ENCODE measurements around the gene FRMD7. TPM values are rescaled to one million over a fixed set of nuclear protein-coding genes. Genes with fewer than 3 reads are reported as not detected.
"Not testable (repeated sequence)": the region's sequence is repeated elsewhere in the genome, so short reads cannot be mapped to it uniquely, and the experiment has no call there.

The FRMD7 gene
- polyA plus RNA-seq, 3 donors from 2014 or later: not detected

DNA sequence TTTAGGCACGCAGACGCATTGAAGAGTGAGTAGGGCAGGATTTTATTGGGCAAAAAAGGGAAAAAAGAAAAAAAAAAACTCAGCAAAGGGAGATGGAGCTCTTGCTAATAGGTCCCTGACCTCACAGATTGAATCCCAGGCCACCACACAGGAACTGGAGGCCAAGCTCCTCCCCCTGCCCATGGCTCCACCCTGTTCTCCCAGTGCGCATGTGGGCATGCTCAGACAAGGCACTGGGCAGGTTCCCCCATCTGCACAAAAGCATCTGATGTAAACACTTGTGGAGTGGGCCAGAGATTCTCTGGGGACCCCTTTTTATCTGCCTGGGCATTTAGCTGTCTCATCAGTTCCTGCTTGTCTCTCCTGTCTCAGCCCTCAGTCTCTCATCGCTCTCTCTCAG is 9.5 kb downstream of the FRMD7 start:
- no peaks in the 10 kb centered on the region for H3K4me1 Mint-ChIP-seq
- H3K27ac Mint-ChIP-seq: no peak overlapping the region
- no peaks in the 10 kb centered on the region for H3K36me3 Mint-ChIP-seq
- H3K4me3 Mint-ChIP-seq: no peak overlapping the region
- H3K9me3 Mint-ChIP-seq: no peaks in the 10 kb centered on the region
- H3K27me3 Mint-ChIP-seq (ENCODE audit: low read depth in 3 of 3): peaks cover 0 to 2% (median 0%) of the 10 kb centered on the region in 3 donors
- DNase-seq: no peak

- no peak overlapping the region for H3K4me3 Mint-ChIP-seq
- H3K36me3 Mint-ChIP-seq: no peaks in the 10 kb centered on the region
- peaks cover 0 to 5% (median 4%) of the 10 kb centered on the region in 3 donors for H3K27me3 Mint-ChIP-seq (ENCODE audit: low read depth in 3 of 3)
- no peak overlapping the region for H3K27ac Mint-ChIP-seq
- no peak for DNase-seq
- no peaks in the 10 kb centered on the region for H3K9me3 Mint-ChIP-seq
- no peaks in the 10 kb centered on the region for H3K4me1 Mint-ChIP-seq
Observed at GRCh38 chrX:132115792-132116191, 12.0 kb downstream of the FRMD7 start.

GRCh38 chrX:132114607-132115006 is 13.2 kb downstream of the FRMD7 start:
- Mint-ChIP-seq H3K27ac (no peak overlapping the region), H3K4me1 (no peaks in the 10 kb centered on the region), H3K9me3 (no peaks in the 10 kb centered on the region), H3K27me3 (ENCODE audit: low read depth in 3 of 3) (peaks cover 2 to 5% (median 4%) of the 10 kb centered on the region in 3 donors), H3K36me3 (no peaks in the 10 kb centered on the region), H3K4me3 (no peak overlapping the region)
- no peak for DNase-seq

- Mint-ChIP-seq H3K27ac (no peak overlapping the region), H3K9me3 (no peaks in the 10 kb centered on the region), H3K4me1 (no peaks in the 10 kb centered on the region), H3K4me3 (no peak overlapping the region), H3K36me3 (no peaks in the 10 kb centered on the region), H3K27me3 (ENCODE audit: low read depth in 3 of 3) (peaks cover 2 to 5% (median 3%) of the 10 kb centered on the region in 3 donors)
- DNase-seq: no peak
Observed at GRCh38 chrX:132107291-132107690, 20.5 kb downstream of the FRMD7 start.

DNA sequence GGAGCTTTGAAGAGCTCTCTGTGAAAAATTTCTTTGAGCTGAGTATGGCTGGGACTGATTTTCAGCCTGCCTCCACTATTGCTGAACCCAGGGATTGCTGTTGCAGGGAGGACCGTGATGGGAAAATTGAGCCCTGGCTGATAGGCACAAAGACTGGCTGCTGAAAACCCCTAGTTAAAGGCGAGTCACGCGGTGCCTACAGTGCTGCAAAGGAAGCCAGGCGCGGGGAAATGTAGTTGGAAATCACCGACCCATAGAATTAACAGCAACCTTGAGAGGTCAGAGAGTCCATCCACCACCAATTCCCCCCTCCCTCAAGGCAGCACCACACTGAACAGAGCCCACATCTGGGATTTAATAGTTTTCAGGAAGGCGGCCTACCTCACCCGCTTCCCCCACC is 26.0 kb downstream of the FRMD7 start:
- Mint-ChIP-seq H3K27ac (no peak overlapping the region), H3K4me3 (no peak overlapping the region), H3K9me3 (peaks cover 0 to 1% (median 0%) of the 10 kb centered on the region in 6 donors), H3K36me3 (no peaks in the 10 kb centered on the region), H3K27me3 (ENCODE audit: low read depth in 3 of 3) (peaks cover 0 to 4% (median 1%) of the 10 kb centered on the region in 3 donors), H3K4me1 (no peaks in the 10 kb centered on the region)
- DNase-seq: no peak

DNA sequence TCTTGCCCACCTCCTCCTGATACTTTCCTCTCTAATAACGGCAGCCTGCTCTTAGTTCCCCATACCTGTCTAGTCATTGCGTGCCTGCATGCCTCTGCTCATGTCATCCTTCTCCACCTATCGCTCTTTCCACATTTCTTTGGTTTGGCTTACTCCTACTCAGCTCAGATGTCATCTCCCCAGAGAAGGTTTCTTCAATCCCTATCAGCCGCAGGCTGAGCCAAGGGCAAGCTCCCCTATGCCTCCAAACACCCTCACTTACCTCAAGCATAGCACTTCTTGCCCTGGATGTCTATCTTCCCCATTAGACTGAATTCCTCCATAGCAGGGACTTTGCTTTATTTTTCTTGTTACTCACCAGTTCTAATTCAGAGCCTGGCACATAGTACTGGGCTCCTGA is 26.6 kb downstream of the FRMD7 start:
- Mint-ChIP-seq H3K4me3 (no peak overlapping the region), H3K4me1 (no peaks in the 10 kb centered on the region), H3K27me3 (ENCODE audit: low read depth in 3 of 3) (peaks cover 0 to 4% (median 1%) of the 10 kb centered on the region in 3 donors), H3K36me3 (no peaks in the 10 kb centered on the region), H3K27ac (no peak overlapping the region), H3K9me3 (peaks cover 0 to 1% (median 0%) of the 10 kb centered on the region in 6 donors)
- no peak for DNase-seq

- not testable (repeated sequence) for H3K36me3 Mint-ChIP-seq; DNase-seq; H3K27ac Mint-ChIP-seq; H3K4me3 Mint-ChIP-seq; H3K4me1 Mint-ChIP-seq; H3K27me3 Mint-ChIP-seq (ENCODE audit: low read depth in 3 of 3); H3K9me3 Mint-ChIP-seq
Observed at GRCh38 chrX:132098704-132099103, 29.1 kb downstream of the FRMD7 start.

DNA sequence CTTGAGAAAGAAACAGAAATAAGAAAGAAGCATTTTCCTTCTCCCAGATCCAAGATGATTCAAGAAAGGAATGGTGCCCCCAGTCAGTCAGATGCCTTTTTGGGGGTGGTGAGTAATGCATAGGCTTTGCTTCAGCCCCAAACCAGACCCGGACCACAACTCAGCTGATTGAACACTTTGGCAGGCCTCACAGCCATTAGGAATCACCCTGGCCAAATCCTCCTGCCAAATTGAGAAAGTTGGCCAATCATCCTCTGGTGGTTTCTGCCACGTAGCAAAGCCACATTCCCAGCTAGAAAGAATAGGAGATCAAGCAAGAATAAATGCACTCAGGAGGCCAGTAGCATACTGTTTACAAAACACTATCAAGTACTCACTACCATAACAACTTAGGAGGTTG is 33.7 kb downstream of the FRMD7 start:
- H3K9me3 Mint-ChIP-seq: peaks cover 0 to 1% (median 0%) of the 10 kb centered on the region in 6 donors

DNA sequence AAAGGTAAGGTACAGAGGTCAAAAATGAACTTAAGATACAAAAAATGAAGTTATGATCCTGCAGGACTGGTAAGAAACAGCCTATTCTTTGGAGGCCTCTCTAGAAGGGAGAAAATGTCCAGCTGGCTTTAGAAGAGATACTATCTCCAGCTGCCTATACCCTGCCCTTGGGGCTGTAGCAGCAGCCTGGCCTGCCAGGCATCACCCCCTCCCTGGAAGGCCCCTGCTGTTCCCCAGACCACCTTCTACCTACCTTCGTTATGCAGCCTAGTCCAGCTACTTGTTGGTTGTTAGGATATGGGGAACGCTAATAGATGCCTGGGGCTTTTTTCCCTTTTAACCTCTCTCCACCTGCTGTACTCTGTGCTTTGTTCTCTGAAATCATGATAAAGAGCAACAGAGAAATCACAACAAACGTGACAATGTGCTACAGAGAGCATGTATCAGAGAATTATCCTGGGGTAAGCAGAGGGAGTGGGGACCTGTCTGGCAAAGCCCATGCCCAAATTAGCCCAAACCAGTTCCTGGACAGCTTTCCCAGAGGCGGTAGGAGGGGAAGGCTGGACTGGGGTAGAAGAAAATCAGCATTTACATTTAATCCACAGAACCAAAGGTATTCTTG is 34.5 kb downstream of the FRMD7 start:
- Mint-ChIP-seq H3K36me3 (no peaks in the 10 kb centered on the region), H3K4me1 (peaks cover 11 to 14% of the 10 kb centered on the region in 2 donors), H3K27me3 (ENCODE audit: low read depth in 3 of 3) (peaks cover 1 to 10% (median 6%) of the 10 kb centered on the region in 3 donors), H3K27ac (no peak overlapping the region), H3K9me3 (no peaks in the 10 kb centered on the region), H3K4me3 (no peak overlapping the region)
- no peak for DNase-seq

More for the DNA sequence above, 33.7 kb downstream of the FRMD7 start:
- Mint-ChIP-seq H3K27me3 (ENCODE audit: low read depth in 3 of 3) (peaks cover 1 to 10% (median 6%) of the 10 kb centered on the region in 3 donors), H3K27ac (no peak overlapping the region), H3K4me1 (peaks cover 11 to 14% of the 10 kb centered on the region in 2 donors), H3K4me3 (no peak overlapping the region), H3K36me3 (no peaks in the 10 kb centered on the region)
- no peak for DNase-seq

DNA sequence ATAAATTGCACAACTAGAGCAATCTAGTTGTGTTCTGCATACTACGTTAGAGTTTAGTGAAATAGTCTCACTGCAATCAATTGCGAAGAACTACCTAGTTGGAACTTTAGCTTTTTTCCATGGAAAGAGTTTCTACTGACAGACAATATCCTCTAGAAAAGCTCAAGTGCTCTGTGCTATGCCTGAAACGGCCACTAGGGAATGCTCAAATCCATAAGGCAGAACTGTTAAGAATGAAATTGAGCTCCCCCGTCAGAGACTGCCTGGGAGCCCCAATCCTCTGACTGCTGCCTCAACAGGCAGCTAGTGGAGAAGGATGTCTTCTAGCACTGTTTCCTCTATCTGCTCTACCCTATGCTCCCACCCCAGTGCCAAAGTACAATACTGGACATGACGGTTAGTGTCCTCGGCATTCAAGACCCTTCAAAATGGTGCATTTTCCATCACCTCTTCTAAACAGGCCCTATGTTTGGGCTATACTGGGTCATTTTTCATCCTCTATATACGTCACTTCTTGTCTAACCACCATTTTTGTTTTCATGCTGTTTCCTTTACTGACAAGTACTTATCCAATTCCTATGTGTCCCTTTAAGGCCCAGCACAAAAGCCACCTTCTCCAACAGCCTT is 35.3 kb downstream of the FRMD7 start:
- Mint-ChIP-seq H3K9me3 (no peaks in the 10 kb centered on the region), H3K27me3 (ENCODE audit: low read depth in 3 of 3) (peaks cover 1 to 10% (median 9%) of the 10 kb centered on the region in 3 donors), H3K4me1 (peaks cover 11 to 14% of the 10 kb centered on the region in 2 donors), H3K4me3 (no peak overlapping the region), H3K27ac (no peak overlapping the region), H3K36me3 (no peaks in the 10 kb centered on the region)
- DNase-seq: peak; percentile 21 to 36 (median 36)

DNA sequence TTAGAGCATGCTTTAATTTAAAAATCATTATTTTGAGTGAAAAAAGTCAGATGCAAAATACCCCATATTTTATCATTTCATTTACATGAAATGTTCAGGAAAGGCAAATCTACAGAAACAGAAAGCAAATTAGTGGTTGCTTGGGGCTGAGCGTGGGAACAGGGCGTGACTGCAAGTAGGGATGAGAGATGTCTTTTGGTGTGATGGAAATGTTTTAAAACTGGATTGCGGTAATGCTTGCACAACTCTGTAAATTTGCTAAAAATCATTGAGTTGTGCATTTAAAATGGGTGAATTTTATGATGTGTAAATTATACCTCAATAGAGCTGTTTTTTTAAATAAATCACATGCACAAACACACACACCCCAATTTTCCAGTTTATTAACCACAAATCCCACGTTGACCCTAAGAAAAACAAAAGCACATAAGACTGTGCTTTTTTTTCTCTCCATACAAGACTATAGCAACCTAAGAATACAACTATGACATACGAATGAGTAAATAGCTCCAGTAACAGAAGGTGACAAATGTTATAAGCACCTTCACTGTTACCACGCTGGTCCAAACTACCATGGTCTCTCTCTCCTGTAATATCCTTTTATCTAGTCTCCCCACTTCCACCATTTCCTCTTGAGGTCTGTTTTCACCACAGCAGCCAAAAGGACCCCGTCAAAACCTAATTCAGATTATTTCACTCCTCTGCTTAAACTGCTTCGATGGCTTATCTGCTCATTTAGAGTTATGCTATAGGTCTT is 37.2 kb downstream of the FRMD7 start:
- Mint-ChIP-seq H3K27me3 (ENCODE audit: low read depth in 3 of 3) (peaks cover 1 to 10% (median 9%) of the 10 kb centered on the region in 3 donors), H3K27ac (peak overlapping the region in 3 of 6 donors; percentile 31 to 58 (median 49)), H3K4me1 (peaks cover 11 to 14% of the 10 kb centered on the region in 2 donors), H3K4me3 (peak overlapping the region in 4 of 5 donors; percentile 16 to 64 (median 43)), H3K9me3 (no peaks in the 10 kb centered on the region), H3K36me3 (no peaks in the 10 kb centered on the region)
- DNase-seq: peak; percentile 3 to 17 (median 8)

- no peaks in the 10 kb centered on the region for H3K9me3 Mint-ChIP-seq
- H3K36me3 Mint-ChIP-seq: no peaks in the 10 kb centered on the region
- H3K27me3 Mint-ChIP-seq (ENCODE audit: low read depth in 3 of 3): peaks cover 1 to 15% (median 8%) of the 10 kb centered on the region in 3 donors
Observed at GRCh38 chrX:132088864-132089263, 39.0 kb downstream of the FRMD7 start.

DNA sequence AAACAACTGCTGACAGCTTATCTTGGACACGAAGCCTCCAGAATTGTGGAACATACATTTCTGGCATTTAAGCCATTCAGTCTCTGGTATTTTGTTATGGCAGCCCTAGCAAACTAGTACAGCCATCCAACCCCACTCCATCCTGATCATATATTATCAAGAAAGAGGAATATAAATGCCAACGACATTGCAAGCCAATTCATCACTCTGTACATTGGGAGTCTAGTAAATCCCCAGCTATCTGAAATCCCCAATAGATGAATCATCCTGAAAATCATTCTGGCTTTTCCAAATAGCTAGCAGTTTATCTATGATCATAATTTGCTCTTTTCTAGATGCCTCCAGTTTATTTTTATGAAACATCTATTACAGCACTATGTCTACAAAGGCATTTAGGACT is 41.1 kb downstream of the FRMD7 start:
- no peak overlapping the region for H3K27ac Mint-ChIP-seq
- H3K36me3 Mint-ChIP-seq: no peaks in the 10 kb centered on the region
- H3K9me3 Mint-ChIP-seq: no peaks in the 10 kb centered on the region
- H3K4me3 Mint-ChIP-seq: no peak overlapping the region
- no peak for DNase-seq
- H3K4me1 Mint-ChIP-seq: peaks cover 11 to 14% of the 10 kb centered on the region in 2 donors
- peaks cover 3 to 11% (median 7%) of the 10 kb centered on the region in 3 donors for H3K27me3 Mint-ChIP-seq (ENCODE audit: low read depth in 3 of 3)

More at GRCh38 chrX:132088864-132089263, 39.0 kb downstream of the FRMD7 start:
- DNase-seq: no peak
- Mint-ChIP-seq H3K4me1 (peaks cover 11 to 14% of the 10 kb centered on the region in 2 donors), H3K27ac (no peak overlapping the region), H3K4me3 (no peak overlapping the region)

DNA sequence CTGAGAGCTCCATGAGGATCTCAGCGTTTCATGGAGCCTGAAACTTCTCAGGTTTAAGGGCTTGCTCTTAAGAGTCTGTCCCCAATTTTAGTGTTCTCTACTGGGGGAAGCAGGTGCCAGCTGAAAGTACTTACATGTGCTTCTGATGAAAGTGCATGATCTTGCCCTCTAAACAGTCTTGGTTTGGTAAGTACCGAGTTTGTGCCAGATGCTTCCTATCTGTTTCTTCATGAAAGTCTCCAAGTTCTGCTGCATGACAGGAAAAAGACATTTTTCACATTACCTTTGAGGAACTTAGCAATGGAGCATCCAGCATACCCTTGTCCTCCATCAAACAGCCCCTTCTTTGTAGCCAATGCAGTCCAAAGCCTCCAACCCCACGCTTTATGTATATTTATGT is 42.0 kb downstream of the FRMD7 start:
- peaks cover 7 to 8% of the 10 kb centered on the region in 2 donors for H3K4me1 Mint-ChIP-seq
- H3K27ac Mint-ChIP-seq: no peak overlapping the region
- H3K27me3 Mint-ChIP-seq (ENCODE audit: low read depth in 3 of 3): peaks cover 4 to 11% (median 5%) of the 10 kb centered on the region in 3 donors

More for the DNA sequence above, 42.0 kb downstream of the FRMD7 start:
- no peak overlapping the region for H3K4me3 Mint-ChIP-seq
- H3K36me3 Mint-ChIP-seq: no peaks in the 10 kb centered on the region
- no peak for DNase-seq
- no peaks in the 10 kb centered on the region for H3K9me3 Mint-ChIP-seq
